ENCODE data around the gene DSCAML1.

Gene DSCAML1

GRCh38 chr11:117586392-117586791, 210.6 kb downstream of the DSCAML1 start:
- no peak overlapping the region for H3K4me3 ChIP-seq (ENCODE audit: low read depth, low read length)
- DNase-seq (ENCODE audit: low read depth): no peak
- no peak for TF ChIP-seq CTCF (IDR thresholded peaks at IDR 0.05; ENCODE audit: control insufficient read depth, extremely low read depth, insufficient read depth)

GRCh38 chr11:117585631-117586030, 211.4 kb downstream of the DSCAML1 start:
- no peak overlapping the region for H3K4me3 ChIP-seq (ENCODE audit: low read depth, low read length)
- no peak for TF ChIP-seq CTCF (IDR thresholded peaks at IDR 0.05; ENCODE audit: control insufficient read depth, extremely low read depth, insufficient read depth)

GRCh38 chr11:117584056-117584830, 212.8 kb downstream of the DSCAML1 start:
- no peak overlapping the region for H3K4me3 ChIP-seq (ENCODE audit: low read depth, low read length)
- TF ChIP-seq CTCF (IDR thresholded peaks at IDR 0.05; ENCODE audit: control insufficient read depth, extremely low read depth, insufficient read depth): no peak
- DNase-seq (ENCODE audit: low read depth): no peak

More at GRCh38 chr11:117585631-117586030, 211.4 kb downstream of the DSCAML1 start:
- DNase-seq (ENCODE audit: low read depth): no peak

- H3K4me3 ChIP-seq (ENCODE audit: low read depth, low read length): no peak overlapping the region
- TF ChIP-seq CTCF (IDR thresholded peaks at IDR 0.05; ENCODE audit: control insufficient read depth, extremely low read depth, insufficient read depth): no peak
- no peak for DNase-seq (ENCODE audit: low read depth)
Observed at GRCh38 chr11:117583063-117583801, 213.8 kb downstream of the DSCAML1 start.

GRCh38 chr11:117582433-117582832, 214.6 kb downstream of the DSCAML1 start:
- no peak overlapping the region for H3K4me3 ChIP-seq (ENCODE audit: low read depth, low read length)
- TF ChIP-seq CTCF (IDR thresholded peaks at IDR 0.05; ENCODE audit: control insufficient read depth, extremely low read depth, insufficient read depth): no peak
- no peak for DNase-seq (ENCODE audit: low read depth)

- DNase-seq (ENCODE audit: low read depth): no peak
- no peak overlapping the region for H3K4me3 ChIP-seq (ENCODE audit: low read depth, low read length)
- no peak for TF ChIP-seq CTCF (IDR thresholded peaks at IDR 0.05; ENCODE audit: control insufficient read depth, extremely low read depth, insufficient read depth)
Observed at GRCh38 chr11:117580866-117581265, 216.2 kb downstream of the DSCAML1 start.
